Activated T-cell treated with anti-CD3 and anti-CD28 coated beads for 4 hours (primary cell): ENCODE measurements around the gene MYL7.

Experiments used
- DNase-seq: peaks from one replicate; pipeline ENCODE4 v3.0.0-alpha.2; 2020

The MYL7 gene

DNA sequence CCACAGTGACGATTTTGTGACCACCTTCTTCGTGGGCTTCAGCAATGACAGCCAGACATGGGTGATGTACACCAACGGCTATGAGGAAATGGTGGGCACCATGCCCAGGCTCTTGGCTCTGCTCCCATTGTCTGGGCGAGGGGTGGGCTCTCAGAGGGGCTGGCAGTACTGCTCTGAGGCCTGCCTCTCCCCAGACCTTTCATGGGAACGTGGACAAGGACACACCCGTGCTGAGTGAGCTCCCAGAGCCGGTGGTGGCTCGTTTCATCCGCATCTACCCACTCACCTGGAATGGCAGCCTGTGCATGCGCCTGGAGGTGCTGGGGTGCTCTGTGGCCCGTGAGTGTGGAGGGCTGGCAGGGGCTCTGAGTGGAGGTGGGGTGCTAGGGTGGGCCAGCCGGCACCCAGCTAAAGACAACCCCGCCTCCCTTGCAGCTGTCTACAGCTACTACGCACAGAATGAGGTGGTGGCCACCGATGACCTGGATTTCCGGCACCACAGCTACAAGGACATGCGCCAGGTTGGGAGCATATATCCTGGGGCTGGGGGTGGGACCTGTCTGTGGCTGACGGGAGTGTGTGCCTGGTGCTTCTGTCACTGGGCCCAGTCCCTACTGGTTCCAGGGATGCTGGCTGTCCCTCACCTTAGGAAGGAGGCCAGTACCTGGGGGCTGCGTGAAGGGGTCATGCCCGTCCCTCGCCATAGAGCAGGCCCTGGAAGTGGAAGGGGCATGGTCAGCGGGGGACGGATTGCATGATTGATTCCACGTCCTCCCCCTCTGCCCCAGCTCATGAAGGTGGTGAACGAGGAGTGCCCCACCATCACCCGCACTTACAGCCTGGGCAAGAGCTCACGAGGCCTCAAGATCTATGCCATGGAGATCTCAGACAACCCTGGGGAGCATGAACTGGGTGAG is 30.2 kb downstream of the MYL7 start:
- no peak for DNase-seq

DNA sequence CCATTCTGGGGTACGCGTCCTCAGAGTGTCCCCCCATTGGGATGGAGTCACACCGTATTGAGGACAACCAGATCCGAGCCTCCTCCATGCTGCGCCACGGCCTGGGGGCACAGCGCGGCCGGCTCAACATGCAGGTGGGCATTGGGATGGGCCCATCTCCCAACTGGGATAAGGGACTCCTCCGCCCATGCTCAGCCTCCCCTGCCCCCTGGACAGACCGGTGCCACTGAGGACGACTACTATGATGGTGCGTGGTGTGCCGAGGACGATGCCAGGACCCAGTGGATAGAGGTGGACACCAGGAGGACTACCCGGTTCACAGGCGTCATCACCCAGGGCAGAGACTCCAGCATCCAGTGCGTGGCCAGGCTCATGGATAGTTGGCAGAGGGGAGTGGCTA is 31.1 kb downstream of the MYL7 start:
- no peak for DNase-seq

DNA sequence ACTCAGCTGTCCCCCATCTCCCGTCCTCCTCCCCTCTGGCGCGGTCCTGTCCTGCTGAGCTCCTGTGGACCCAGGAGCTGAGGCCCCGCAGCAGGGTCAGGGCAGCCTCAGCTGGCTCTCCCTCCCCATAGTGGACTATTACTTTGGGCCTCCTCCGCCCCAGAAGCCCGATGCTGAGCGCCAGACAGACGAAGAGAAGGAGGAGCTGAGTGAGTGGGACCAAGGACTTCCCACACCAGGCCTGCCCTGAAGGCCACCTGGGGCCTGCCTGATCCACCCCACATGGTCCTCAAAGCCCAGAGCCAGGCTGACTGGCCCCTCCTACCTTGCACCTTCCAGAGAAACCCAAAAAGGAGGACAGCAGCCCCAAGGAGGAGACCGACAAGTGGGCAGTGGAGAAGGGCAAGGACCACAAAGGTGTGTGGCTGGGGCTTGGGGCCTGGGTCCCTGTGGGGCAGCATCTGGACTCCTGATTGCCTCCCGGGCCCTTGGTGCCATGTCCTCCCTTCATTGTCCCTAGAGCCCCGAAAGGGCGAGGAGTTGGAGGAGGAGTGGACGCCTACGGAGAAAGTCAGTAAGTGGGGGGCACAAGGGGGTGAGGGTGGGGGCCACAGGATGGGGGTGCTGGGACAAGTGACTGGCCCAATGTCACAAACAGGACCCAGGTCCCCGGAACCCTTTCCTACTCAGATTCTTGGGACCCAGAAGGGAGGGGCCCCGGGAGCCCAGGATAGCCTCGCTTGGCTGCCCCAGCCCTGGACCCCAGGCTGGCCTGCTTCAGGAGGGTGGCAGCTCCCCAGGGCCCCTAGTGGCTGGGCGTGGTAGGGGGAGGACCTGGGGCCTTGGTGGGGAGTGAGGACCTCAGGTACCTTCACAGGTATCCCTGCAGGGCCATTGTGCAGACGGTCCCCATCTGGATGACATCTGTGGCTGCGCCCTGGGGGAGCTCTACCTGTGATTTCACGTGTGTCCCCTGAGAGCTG is 32.1 kb downstream of the MYL7 start:
- DNase-seq, result no peak

DNA sequence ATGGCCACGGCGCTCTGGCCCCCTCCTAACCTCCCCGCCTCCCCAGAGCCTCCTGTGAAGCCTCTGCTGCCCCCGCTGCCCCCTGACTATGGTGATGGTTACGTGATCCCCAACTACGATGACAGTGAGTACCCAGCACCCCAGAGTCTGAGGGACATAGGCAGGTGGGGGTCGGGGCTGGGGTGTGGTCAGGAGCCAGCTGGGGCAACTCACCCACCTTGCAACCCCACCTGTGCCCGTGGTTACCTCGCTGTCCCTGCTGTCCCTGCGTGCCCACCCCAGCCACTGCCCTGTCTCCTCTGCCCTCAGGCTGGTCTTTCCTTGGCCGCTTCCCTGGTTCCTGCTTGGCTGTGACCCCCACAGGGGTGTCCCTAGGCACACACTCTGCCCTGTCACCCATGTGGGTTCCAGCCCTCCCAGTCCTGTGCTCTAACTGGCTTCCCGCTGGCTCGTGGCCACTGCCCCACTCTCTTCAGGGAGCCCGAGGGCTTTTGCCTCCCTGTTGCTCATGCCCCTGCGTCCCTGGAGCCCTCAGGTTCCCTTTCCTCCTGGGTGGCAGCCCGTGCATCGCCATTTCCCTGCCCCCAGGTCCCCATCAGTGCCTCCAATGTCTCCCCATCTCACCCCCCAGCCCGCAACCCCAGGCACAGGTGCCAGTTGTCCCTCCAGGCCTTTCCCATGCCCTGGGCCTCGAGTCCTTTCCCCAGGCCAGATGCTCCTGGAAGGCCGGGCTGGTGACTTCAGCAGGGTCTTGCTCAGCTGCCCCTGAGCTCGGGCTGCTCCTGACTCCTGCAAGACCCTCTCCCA is 33.0 kb downstream of the MYL7 start:
- no peak for DNase-seq

DNA sequence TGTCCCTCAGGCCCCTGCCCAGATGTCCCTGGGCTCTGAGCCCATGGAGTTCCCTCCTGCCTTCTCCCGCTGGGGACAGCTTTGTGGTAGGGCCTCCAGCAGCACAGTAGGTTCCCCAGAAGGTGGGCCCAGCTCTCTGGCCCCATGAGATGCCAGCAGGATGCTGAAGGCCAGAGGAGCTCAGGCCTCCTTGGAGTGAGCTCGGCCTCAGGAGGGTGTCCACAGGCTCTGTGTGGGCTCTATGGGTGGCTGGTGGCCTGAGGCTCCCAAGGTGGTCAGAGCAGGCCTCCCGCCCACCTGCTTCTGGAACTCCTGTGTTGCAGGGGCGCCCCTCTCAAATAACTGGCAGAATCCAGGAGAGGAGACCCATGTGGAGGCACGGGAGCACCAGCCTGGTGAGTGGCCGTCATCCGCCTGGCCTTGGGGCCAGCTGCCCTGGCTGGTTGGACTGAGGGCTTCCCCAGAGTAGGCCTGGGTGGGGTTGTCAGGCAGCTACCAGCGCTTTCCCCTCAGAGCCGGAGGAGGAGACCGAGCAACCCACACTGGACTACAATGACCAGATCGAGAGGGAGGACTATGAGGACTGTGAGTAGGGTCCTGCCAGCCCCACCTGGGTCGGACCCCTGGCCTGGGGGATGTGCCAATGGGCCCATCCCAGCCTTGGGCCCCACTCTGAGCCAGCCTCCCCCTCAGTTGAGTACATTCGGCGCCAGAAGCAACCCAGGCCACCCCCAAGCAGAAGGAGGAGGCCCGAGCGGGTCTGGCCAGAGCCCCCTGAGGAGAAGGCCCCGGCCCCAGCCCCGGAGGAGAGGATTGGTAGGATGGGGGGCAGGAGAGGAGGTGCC is 33.8 kb downstream of the MYL7 start:
- DNase-seq, result no peak

DNA sequence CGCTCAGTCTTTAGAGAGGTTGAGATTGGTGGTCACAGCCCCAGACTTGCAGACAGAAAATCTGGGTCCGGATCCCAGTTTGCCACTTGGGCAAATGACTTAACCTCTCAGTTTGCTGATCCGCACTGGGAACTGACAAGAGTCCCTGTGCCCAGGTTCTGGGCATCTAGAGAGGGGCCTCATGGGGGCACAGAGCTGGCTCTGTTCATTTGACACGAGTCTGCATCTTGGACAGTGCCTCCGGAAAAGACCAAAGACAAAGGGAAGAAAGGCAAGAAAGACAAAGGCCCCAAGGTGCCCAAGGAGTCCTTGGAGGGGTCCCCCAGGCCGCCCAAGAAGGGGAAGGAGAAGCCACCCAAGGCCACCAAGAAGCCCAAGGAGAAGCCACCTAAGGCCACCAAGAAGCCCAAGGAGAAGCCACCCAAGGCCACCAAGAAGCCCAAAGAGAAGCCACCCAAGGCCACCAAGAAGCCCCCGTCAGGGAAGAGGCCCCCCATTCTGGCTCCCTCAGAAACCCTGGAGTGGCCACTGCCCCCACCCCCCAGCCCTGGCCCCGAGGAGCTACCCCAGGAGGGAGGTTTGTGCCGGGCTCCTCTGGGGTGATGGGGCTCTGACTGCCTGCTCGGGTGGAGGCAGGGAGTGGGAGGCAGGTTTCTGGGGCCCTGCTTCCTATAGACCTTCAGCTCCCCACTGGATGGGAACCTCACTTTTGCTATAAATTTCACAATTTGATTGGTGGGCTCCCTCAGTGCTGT is 34.6 kb downstream of the MYL7 start:
- DNase-seq, result no peak

DNA sequence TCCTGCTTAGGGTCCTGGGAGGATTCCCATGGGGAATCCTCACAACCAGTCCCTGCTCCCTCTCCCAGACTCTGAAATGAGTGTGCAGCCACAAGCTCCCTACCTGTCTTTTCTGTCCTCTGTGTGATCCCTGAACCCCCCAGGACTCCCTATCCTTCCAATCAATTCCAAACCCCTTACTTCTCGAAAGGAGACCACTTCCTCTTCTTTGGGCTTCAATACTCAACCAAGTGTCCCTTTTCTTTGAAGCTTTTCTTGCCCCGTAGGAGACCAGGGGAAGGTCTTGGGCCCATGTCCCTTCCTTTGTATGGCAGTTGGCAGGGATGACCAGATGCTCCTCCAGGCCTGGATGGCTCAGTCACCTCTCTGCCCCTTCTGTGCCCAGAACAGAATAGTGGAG is 35.3 kb downstream of the MYL7 start:
- no peak for DNase-seq

DNA sequence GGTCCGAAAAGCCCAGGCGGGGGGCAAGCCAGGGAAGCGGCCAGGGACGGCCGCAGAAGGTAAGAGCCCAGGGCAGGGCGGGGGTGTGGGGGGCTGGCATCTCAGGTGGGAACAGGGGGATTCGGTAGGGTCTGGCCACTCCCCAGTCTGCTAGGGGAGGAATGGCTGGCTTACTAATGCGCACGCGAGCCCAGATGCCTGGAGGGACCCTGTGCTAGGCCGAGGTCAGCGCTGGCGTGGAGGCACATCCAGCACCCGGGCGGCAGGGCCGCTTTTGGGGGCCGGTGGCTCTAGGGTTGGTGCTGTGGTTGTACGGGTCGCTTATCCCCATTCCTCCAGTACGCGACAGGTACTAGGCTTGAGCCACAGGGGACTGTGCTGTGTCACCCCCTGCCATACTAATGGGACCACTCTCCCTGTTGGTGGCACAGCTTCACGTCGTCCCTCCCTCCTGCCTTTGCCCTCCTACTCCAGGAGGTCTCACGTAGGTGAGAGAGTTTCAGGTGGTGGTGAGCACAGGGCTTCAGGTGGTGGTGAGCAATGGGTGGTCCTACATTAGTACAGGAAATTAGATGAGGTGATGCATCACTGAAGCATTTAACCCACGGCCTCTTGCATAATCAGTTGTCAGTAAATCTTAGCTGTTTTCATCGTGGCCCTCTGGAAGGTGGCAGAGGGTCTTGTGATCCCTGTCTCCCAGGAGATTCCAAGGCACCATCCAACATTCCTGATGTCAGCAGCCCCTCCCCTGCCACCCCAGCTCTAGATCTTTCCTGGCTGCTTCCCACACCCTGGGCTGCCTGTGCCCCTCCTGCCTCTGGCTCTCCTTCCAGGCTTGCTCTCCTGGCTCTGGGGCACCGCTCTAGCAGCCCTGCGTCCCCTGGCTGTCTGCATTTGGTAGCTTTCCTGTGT is 36.0 kb downstream of the MYL7 start:
- no peak for DNase-seq

DNA sequence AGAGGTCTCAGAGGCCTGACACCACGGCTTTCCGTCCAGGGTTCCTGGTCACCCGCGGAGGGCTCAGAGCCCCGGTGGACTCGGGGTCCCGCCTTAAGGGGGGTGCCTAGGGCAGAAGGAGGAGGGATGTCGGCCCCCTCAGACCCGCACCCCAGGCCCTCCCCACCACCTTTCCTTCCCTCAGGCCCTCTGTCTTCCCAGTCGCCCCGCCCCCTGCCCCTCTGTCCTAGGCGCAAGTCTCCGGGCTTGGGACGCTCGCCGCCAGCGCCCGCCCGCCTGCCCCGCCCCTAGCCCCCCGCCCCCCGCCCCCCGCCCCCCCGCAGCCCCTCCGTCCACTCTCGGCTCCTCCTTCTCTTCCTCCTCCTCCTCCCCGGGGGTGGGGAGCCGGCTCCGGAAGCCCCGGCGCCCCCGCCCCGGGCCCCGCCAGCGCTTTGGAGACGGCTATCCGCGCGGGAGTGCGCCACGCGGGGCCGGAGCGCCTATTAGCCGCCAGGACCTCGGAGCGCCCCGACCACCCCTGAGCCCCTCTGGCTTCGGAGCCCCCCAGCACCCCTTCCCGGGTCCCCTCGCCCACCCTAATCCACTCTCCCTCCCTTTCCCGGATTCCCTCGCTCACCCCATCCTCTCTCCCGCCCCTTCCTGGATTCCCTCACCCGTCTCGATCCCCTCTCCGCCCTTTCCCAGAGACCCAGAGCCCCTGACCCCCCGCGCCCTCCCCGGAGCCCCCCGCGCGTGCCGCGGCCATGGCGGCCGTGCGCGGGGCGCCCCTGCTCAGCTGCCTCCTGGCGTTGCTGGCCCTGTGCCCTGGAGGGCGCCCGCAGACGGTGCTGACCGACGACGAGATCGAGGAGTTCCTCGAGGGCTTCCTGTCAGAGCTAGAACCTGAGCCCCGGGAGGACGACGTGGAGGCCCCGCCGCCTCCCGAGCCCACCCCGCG is 36.9 kb downstream of the MYL7 start, which contains the start of gene AEBP1:
Gene AEBP1, plus strand, starts transcription at position 423 of the 937 bp plus-strand sequence. Its CDS starts 321 bp downstream, at position 744.
- no peak for DNase-seq

DNA sequence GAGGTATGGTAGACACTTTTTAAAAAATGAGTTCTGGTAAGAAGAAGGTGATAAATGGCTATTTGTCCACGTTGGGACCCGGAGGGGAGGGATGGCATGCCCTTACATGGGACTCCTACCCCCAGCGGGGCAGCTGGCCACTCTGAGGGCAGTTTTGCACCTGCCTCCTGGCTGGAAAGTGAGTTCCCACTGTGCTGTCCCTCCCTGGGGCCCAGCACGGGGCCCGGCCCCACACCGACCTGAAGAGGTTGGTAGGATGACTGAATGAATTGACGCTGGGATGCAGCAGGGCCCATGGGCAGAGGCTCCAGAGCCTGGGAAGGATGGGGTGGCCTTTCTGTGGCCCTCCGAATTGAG is 37.6 kb downstream of the MYL7 start:
- DNase-seq, result no peak

DNA sequence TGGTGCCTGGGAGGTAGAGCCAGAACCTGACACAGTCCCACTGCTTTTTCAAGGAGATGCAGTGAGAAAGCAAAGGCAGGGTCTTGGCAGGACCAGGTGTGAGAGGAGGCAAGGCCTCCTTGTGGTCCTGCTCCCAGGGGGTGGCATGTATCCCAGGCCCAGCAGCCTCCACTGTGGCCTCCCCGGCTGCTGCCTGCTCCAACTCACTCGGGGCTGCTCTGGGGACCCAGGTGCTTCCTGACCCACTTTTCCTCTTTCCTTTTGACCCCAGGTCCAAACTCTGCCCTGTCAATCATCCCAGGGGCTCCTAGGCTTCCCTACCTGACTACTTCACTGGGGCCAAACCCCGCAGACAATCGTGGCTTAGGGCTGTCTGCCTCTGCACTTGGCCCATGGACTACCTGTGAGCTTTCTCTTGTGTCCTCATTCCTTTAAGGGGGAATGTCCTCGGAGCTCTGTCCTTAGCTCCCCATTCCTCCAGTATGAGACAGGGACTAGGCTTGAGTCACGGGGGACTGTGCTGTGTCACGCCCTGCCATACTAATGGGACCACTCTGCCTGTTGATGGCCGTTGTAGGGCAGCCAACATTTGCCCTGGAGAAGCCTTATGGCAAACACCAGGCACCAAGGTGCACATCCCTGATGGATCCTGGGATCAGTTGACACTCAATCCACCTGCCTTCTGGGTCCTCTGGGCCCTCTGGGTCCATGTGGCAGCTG is 38.1 kb downstream of the MYL7 start:
- no peak for DNase-seq

DNA sequence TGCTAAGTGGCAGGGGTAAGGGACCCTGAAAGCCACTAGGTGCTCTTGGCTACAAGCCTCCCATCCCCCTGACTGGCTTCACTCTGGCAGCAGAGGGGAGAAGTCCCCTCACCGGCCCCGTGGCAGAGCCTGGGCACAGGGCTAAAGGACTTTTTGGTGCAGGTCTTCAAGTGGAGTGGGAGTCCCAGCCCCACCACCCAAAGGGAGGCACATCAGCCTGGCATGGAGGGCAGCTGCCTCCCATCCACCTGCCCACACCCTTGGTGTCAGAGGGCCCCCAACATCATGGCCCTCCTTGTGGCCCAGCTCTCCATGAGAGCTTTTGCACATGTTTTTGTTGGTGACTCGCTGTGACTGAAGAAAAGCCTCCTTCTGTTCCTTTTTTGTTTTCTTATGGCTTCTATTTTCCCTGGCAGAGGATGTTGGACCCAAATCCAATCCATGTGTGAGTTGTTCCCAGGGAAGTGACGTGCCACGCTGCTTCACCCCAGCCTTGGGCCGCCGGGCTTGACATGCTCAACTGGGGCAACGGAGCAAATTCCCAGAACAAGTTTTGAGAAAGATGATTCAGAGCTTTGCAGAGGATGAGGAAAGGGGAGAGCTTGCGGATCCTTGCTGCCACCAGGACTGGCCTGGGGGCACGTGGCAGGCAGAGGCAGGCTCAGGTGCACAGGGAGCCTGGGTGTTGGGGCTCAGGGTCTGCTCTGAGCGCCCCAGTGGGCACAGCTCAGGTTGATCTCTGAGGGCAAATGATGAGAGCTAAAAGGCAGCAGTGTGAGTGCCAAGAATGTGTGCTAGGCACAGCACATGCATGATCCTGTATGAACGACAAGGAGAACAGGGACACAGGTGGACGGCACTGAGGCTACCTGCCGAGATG is 38.9 kb downstream of the MYL7 start:
- DNase-seq, result no peak

DNA sequence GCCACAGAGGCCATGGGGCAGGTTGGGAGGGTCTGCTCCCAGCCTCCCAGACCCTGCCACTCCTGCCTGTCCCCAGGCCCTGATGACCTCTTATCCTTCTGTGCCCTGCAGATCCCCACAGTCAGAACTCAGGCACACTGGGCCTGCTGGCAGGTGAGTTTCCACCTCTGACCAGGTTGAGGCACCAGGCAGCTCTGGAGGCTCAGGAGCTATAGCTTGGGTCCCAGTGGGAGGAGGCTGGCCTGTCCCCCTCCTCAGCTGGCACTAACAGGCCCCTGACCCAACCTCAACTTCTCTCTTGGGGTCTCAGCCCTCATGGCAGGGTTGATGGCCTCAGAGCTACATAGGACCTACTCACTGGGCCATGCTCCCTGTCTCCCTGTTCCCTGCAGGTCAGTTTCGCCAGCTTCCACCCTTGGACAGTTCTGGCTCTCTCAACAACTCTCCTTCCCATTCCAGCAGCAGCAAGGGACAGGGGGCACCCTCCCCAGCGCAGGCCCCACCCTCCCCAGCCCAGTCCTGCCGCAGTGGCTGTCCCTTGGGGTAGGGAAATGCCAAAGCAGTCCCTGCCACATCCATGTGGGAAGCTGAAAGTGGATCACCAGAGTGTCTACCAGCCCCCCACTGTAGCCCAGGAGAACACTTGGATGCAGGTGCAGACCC is 39.7 kb downstream of the MYL7 start:
- no peak for DNase-seq

DNA sequence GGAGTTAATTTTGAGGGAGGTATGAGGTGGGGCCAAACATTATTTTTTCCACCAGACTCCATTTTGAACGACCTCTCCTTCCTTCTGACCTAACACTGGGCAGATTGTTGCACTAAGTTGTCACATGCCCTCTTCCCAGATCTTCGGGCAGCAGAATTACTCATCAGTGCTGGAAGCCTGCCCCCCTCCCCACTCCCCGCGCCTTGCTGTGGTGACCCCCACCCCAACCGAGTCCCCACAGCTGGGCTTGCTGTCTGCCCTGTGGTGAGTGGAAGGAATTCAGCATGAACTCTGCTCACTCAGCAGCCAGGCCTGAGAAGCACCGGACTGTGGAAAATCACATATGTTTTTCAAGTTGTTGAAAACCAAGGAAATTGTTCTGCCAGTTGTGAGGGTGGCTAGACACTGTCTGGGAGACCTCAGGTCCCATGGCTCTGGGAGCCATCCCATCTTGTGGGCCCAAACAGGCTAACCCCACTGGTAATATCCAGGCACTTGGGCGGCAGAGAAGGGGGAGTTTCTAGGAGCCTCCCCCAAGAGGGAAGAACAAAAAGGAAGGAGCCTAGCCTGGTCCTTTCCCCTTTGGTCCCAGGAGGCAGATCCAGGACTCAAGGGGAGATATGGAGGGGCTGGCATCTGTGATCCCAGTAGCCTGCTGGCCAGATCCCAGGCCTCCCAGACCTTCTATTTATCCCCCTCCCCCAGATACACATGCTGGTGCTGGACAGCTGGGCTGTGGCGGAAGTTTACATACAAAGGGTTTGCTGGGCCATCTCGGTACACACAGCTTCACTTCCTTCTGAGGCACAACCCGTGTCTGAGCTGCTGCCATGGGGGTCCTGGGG is 40.5 kb downstream of the MYL7 start:
- DNase-seq, result no peak

DNA sequence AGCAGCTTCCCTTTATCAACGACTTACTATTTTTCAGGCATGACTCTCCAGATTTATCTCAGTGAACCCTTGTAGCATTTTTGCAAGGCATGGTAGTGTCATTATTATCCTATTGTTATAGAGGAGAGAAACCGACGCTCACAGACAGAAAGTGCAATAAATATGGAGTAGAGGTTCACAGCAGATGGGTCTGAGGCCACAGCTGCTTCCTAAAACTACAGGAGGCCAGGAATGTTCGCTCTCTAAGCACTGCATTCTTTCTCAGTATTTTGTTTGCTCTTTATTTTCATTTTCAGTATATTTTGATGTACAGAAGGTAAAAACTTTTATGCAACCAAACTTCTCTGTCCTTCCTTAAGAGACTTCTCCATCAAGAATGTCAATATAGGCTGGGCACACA is 41.5 kb downstream of the MYL7 start:
- DNase-seq, result no peak
